Dermis microvascular lymphatic vessel endothelial cell (primary cell): Measurements from ENCODE around the gene EPHB1. TPM values are rescaled to one million over a fixed set of nuclear protein-coding genes. Genes with fewer than 3 reads are reported as not detected.

Experiments
- DNase-seq, 2 donors: peaks; one replicate each; pipeline versions ENCODE4 v3.0.0 to v3.0.0-alpha.2; 2010; ENCODE audit warnings: low read depth in 2 of 2
- total RNA-seq: library from RNA; depleted of rRNA; stranded (reverse); fragments of >200 nt; gene quantifications from 2 replicates; pipeline ENCODE4 v1.2.1, GENCODE V29; 2014

The EPHB1 gene
- total RNA-seq, 1 donor from 2014 or later = 1.4 TPM

DNA sequence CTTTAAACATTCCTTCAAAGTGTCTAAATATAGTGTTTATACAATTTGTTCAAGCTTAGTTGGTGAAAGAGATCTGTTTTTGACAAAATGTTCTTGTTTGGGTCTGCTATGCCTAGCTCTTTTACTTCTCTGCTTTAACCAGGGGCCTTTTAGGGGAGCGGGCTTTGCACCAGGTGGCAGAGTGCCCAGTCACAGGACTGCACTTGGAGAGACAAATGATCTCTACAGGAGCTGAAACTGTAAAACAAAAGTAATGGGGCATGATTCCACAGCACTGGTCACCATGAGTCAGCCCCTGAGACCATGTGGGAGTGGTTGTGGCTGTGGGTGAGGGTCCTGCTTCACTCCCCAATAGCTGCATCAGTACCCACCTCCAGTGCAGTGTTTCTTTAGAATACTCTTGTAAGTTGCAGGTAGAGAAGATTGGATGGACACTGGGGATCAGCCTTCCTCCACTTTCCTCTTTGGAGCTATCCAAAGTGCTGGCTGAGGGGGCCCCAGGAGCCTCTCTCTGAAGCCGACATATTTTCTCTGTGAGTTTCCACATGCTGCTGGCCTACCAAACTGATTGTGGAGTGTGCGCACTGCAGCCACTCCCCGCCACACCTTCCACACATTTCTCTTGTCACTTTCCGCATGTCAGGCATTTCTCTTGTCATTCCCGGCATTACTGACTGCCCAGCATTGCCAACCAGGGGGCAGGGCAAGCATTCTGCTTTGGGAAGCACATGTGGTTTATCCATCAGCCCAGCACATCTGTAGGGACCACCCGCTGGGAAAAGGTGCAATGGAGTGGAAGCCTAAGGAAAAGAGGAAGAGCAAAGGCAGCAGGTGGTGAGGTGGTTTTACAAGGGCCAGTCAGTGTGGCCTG is 110.0 kb downstream of the EPHB1 start:
- no peak for DNase-seq

DNA sequence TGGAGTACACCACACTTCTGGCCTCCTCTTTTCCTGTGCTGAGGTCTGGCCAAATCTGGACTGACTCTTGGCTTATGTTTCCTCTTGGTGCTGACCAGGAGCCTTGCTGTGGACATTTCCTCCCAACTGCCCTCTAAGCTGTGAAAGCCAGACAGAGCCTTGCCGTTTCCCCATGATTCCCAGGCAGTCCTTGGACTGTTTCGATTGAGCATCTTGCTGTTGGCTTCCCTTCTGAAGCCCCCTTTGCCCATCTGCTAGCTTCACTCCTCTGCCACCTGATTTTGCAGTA is 110.5 kb downstream of the EPHB1 start:
- no peak for DNase-seq

DNA sequence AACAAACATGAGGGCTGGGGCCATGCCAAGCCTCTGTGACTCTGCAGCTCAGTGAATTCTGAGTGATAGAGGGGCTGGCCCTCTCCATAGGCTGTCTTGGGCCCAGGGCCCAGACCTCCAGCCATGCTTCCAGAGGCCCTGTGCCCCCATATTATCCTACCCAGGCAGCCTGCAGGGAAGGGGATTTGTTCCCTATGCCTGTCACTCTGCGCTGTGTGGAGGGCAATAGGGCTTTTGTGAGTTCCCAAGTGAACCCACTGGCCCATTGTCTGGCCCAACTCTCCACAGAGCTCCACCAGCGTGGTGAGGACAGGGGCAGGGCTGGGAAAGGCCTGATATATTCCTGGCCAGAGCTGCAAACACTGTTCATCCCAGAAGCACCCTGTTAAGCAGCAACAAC is 113.2 kb downstream of the EPHB1 start:
- no peak for DNase-seq

- no peak for DNase-seq
Observed at GRCh38 chr3:134910026-134910425, 115.0 kb downstream of the EPHB1 start.

- DNase-seq = no peak
Observed at GRCh38 chr3:134911586-134912548, 116.8 kb downstream of the EPHB1 start.

GRCh38 chr3:134916276-134916961 is 121.4 kb downstream of the EPHB1 start:
- DNase-seq = no peak

- no peak for DNase-seq
Observed at GRCh38 chr3:134917631-134918030, 122.6 kb downstream of the EPHB1 start.

DNA sequence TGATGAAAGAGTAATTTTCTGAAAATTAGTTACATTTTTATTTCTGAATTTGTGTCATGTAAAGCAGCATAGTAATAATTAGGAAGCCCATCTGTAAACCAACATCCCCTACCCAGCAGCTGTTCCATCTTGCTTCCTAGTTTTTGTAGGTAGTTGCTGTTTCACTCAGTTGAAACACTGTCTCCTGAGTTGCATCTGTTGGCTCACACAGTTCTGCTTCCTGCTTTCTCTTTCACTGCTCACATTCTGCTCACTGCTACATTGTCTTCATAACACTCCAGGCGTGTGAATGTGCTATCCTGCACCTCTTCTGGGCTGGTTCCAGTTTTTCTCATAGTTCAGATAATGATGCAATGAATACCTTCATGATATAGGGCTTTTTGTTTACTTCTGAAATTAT is 123.4 kb downstream of the EPHB1 start:
- no peak for DNase-seq

DNA sequence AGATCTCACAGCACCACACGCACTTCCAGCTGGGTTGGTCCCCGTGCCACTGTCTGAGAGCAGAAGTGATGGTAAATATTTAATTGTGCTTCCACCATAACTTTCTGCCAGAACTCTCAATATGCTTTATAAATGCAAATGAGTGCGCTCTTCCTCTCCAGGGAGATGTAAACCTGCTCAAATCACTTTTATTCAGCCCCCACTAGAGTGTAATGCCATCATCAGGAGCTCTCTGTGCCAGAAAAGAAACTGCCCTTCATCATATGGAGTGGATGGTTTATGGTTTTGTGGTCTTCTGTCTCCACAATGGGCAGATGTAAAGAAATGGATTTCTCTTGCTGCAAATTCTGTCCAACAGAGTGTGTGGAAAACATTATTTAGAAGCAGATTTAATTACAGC is 127.0 kb downstream of the EPHB1 start:
- no peak for DNase-seq

DNA sequence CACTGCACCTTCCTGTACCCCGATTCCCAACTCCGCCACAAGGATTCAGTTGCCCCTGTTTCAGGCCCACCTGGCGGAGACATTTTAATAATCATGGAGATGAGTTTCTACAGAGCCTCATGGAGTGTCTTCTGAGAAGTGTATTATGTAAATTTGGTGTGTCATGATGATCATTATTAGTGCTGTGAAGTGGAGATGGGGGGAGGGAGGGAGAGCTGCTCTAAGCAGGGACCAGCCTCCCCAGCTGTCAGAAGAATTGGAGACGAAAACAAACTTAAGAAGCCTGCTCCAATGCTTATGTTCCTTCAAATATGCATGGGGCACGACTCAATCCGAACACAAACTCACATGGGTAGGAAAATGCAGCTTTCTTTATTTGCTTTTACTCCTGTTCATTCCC is 127.8 kb downstream of the EPHB1 start:
- no peak for DNase-seq

DNA sequence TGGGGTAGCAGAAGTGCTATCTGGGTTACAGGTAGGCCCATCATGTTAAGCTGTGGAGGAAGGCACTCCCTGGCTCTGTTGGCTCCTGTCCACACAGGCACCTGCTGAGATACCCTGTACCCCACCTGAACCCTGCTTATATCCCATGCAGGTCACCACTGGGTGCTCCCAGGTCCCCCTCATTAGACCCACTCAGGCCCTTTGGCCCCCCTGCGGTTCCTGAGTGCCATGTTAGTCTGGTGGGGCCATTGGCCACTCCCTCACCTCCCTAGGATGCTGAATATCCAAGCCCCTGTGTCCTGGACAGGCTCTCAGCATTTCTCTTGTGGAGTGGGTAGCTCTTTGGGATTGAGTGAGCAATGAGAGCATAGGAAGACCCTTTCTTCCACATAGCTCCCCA is 128.2 kb downstream of the EPHB1 start:
- no peak for DNase-seq

GRCh38 chr3:134927599-134927998 is 132.5 kb downstream of the EPHB1 start:
- DNase-seq = no peak

GRCh38 chr3:134928392-134928791 is 133.3 kb downstream of the EPHB1 start:
- no peak for DNase-seq

DNA sequence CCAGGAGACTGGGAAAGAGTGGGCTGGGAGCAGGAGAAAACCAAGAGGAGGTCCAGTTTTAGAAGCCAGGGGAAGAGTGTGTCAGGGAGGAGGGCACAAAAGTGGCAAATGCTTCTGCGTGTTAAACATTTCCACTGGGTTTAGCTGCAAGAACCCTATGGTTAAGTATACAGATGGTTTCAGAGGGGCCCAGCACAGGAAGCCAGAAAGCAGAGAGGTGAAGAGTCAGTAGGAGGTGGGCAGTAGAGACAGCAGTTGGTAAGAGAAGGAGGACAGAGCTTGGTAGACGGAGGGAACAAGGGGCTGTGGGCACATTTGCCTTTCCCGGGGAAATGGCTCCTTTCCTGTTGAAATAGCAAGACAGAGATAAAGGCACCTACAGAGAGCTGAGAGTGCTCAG is 133.8 kb downstream of the EPHB1 start:
- no peak for DNase-seq

GRCh38 chr3:134929976-134930375 is 134.9 kb downstream of the EPHB1 start:
- no peak for DNase-seq

- DNase-seq = no peak
Observed at GRCh38 chr3:134931045-134931785, 136.2 kb downstream of the EPHB1 start.

GRCh38 chr3:134932035-134932434 is 137.0 kb downstream of the EPHB1 start:
- DNase-seq = no peak

- DNase-seq = no peak
Observed at GRCh38 chr3:134933997-134934396, 138.9 kb downstream of the EPHB1 start.

DNA sequence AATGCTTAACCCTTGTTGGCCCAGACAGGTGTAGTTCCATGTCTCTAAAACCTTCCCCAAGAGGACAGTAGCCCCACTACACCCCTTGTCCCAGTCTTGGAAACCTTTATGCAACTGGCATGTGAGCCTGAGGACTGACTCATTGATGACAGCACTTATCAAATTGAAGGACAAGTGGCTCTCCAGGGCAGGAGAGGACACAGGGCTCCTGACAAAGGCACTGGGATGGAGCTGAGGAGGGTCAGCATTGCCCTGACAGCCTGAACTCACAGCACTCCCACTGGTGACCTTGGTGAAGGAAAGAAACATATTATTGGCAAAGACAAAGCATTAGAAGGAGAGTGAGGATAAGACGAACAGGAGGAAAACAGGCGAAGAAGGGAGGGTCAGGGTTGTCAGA is 139.9 kb downstream of the EPHB1 start:
- DNase-seq = no peak

GRCh38 chr3:134937256-134938028 is 142.4 kb downstream of the EPHB1 start:
- peak in 1 of 2 donors; percentile 39 for DNase-seq
